ENCODE measurements around the gene MRPL49. TPM values are rescaled to one million over a fixed set of nuclear protein-coding genes. Genes with fewer than 3 reads are reported as not detected.

MRPL49 gene
- total and polyA plus RNA-seq, 9 of the 15 experiments (the other 6 are each of a cell fraction or from before 2014, with no cell fraction given): 74.3 to 132 (median 91.2) TPM

- no peak for TF ChIP-seq ZNF511 (CRISPR knock-in tag; IDR thresholded peaks at IDR 0.05)
- TF ChIP-seq, protein P1, sequence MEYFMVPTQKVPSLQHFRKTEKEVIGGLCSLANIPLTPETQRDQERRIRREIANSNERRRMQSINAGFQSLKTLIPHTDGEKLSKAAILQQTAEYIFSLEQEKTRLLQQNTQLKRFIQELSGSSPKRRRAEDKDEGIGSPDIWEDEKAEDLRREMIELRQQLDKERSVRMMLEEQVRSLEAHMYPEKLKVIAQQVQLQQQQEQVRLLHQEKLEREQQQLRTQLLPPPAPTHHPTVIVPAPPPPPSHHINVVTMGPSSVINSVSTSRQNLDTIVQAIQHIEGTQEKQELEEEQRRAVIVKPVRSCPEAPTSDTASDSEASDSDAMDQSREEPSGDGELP (CRISPR knock-in tag; IDR thresholded peaks at IDR 0.05; ENCODE audit: borderline replicate concordance): peak; percentile 58
- TF ChIP-seq ZBTB17 (CRISPR knock-in tag; IDR thresholded peaks at IDR 0.05): no peak
- peak; percentile 88 for TF ChIP-seq MGA (IDR thresholded peaks at IDR 0.05)
- no peak for TF ChIP-seq RHOXF2B (CRISPR knock-in tag; conservative IDR thresholded peaks at IDR 0.05)
- 0 out of 2 replicates have a peak, but pooled peaks have one; percentile 33 for TF ChIP-seq HMG20B (CRISPR knock-in tag; IDR thresholded peaks at IDR 0.05)
- TF ChIP-seq ZNF707 (CRISPR knock-in tag; conservative IDR thresholded peaks at IDR 0.05): no peak
- no peak for TF ChIP-seq SMAD4 (CRISPR knock-in tag; conservative IDR thresholded peaks at IDR 0.05)
- peak; percentile 38; the same call in 1 of the 2 replicates for TF ChIP-seq USF2 (CRISPR knock-in tag; IDR thresholded peaks at IDR 0.05)
- TF ChIP-seq, protein P2, sequence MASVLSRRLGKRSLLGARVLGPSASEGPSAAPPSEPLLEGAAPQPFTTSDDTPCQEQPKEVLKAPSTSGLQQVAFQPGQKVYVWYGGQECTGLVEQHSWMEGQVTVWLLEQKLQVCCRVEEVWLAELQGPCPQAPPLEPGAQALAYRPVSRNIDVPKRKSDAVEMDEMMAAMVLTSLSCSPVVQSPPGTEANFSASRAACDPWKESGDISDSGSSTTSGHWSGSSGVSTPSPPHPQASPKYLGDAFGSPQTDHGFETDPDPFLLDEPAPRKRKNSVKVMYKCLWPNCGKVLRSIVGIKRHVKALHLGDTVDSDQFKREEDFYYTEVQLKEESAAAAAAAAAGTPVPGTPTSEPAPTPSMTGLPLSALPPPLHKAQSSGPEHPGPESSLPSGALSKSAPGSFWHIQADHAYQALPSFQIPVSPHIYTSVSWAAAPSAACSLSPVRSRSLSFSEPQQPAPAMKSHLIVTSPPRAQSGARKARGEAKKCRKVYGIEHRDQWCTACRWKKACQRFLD (CRISPR knock-in tag; IDR thresholded peaks at IDR 0.05): no peak
Measured at GRCh38 chr11:65116370-65117205, 5.5 kb upstream of the MRPL49 start (continued).
